ENCODE measurements around the gene PTPRG.

Gene PTPRG

GRCh38 chr3:61915296-61915695, 353.9 kb downstream of the PTPRG start:
- Histone ChIP-seq H3K4me3 (ENCODE audit: severe bottlenecking) (no peak overlapping the region), H3K27me3 (ENCODE audit: insufficient read depth, poor library complexity, severe bottlenecking) (no peaks in the 10 kb centered on the region), H3K27ac (ENCODE audit: poor library complexity, severe bottlenecking) (no peak overlapping the region), H3K9me3 (ENCODE audit: severe bottlenecking) (no peaks in the 10 kb centered on the region), H3K4me1 (ENCODE audit: insufficient read depth, poor library complexity, severe bottlenecking) (no peaks in the 10 kb centered on the region), H3K36me3 (ENCODE audit: low read depth) (no peaks in the 10 kb centered on the region)
- no peak for DNase-seq (ENCODE audit: low spot score)
- TF ChIP-seq, protein P1, sequence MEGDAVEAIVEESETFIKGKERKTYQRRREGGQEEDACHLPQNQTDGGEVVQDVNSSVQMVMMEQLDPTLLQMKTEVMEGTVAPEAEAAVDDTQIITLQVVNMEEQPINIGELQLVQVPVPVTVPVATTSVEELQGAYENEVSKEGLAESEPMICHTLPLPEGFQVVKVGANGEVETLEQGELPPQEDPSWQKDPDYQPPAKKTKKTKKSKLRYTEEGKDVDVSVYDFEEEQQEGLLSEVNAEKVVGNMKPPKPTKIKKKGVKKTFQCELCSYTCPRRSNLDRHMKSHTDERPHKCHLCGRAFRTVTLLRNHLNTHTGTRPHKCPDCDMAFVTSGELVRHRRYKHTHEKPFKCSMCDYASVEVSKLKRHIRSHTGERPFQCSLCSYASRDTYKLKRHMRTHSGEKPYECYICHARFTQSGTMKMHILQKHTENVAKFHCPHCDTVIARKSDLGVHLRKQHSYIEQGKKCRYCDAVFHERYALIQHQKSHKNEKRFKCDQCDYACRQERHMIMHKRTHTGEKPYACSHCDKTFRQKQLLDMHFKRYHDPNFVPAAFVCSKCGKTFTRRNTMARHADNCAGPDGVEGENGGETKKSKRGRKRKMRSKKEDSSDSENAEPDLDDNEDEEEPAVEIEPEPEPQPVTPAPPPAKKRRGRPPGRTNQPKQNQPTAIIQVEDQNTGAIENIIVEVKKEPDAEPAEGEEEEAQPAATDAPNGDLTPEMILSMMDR (IDR thresholded peaks at IDR 0.05; ENCODE audit: poor library complexity, severe bottlenecking), result no peak
- no peak for ATAC-seq (ENCODE audit: low read depth)

DNA sequence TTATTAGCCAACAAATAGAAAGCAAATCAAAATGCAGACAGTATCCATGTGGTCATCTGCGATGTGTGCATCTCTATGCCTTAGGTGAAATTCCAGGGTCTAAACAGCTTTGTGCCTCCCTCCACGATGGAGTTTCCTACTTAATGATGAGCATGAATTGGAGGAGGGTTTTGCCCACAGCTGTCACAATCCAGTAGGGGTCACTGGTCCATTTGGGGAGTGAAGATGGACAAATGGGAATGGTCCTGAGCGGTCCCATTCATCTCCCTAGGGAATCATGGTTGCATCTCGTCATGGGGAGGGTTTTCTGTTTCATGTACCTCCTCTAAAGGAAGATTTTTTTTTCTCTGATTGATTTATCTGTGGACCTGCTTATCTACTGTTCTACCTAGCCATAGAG, 358.0 kb downstream of the PTPRG start:
- ATAC-seq (ENCODE audit: low read depth) (no peak), DNase-seq (ENCODE audit: low spot score) (no peak)
- TF ChIP-seq, protein P1 (IDR thresholded peaks at IDR 0.05; ENCODE audit: poor library complexity, severe bottlenecking), result no peak
- Histone ChIP-seq H3K4me1 (ENCODE audit: insufficient read depth, poor library complexity, severe bottlenecking) (no peaks in the 10 kb centered on the region), H3K4me3 (ENCODE audit: severe bottlenecking) (no peak overlapping the region), H3K27me3 (ENCODE audit: insufficient read depth, poor library complexity, severe bottlenecking) (no peaks in the 10 kb centered on the region), H3K9me3 (ENCODE audit: severe bottlenecking) (no peaks in the 10 kb centered on the region), H3K27ac (ENCODE audit: poor library complexity, severe bottlenecking) (no peak overlapping the region), H3K36me3 (ENCODE audit: low read depth) (no peaks in the 10 kb centered on the region)

DNA sequence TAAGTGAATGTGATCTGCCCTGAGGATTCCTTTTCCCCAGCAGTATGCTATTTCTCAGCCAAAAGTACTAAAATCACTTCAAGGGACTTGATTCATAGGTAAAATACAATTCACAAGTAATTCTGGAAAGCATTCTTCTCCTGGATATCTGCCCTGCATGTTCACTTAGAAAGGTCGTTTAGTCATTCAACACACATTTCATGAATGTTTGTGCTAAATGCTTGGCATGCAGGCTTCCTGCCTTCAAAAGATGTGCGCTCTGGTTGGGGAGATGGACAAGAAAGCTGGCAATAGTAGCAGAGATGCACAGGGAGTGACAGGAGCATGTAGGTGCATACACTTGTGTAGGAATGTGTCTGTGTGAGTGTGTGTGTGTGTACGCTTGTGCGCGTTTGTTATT, 360.7 kb downstream of the PTPRG start:
- DNase-seq (ENCODE audit: low spot score) (no peak), ATAC-seq (ENCODE audit: low read depth) (no peak)
- TF ChIP-seq, protein P1 (IDR thresholded peaks at IDR 0.05; ENCODE audit: poor library complexity, severe bottlenecking), result no peak
- Histone ChIP-seq H3K4me1 (ENCODE audit: insufficient read depth, poor library complexity, severe bottlenecking) (no peaks in the 10 kb centered on the region), H3K27me3 (ENCODE audit: insufficient read depth, poor library complexity, severe bottlenecking) (no peaks in the 10 kb centered on the region), H3K9me3 (ENCODE audit: severe bottlenecking) (no peaks in the 10 kb centered on the region), H3K36me3 (ENCODE audit: low read depth) (no peaks in the 10 kb centered on the region), H3K4me3 (ENCODE audit: severe bottlenecking) (no peak overlapping the region), H3K27ac (ENCODE audit: poor library complexity, severe bottlenecking) (no peak overlapping the region)

GRCh38 chr3:61924090-61924735, 362.8 kb downstream of the PTPRG start:
- H3K9me3 ChIP-seq (ENCODE audit: severe bottlenecking), result no peaks in the 10 kb centered on the region
- H3K27ac ChIP-seq (ENCODE audit: poor library complexity, severe bottlenecking), result no peak overlapping the region
- ATAC-seq (ENCODE audit: low read depth) (no peak), DNase-seq (ENCODE audit: low spot score) (no peak)
- no peaks in the 10 kb centered on the region for H3K4me1 ChIP-seq (ENCODE audit: insufficient read depth, poor library complexity, severe bottlenecking)
- H3K4me3 ChIP-seq (ENCODE audit: severe bottlenecking), result no peak overlapping the region
- no peaks in the 10 kb centered on the region for H3K36me3 ChIP-seq (ENCODE audit: low read depth)
- TF ChIP-seq, protein P1 (IDR thresholded peaks at IDR 0.05; ENCODE audit: poor library complexity, severe bottlenecking), result no peak
- no peaks in the 10 kb centered on the region for H3K27me3 ChIP-seq (ENCODE audit: insufficient read depth, poor library complexity, severe bottlenecking)

DNA sequence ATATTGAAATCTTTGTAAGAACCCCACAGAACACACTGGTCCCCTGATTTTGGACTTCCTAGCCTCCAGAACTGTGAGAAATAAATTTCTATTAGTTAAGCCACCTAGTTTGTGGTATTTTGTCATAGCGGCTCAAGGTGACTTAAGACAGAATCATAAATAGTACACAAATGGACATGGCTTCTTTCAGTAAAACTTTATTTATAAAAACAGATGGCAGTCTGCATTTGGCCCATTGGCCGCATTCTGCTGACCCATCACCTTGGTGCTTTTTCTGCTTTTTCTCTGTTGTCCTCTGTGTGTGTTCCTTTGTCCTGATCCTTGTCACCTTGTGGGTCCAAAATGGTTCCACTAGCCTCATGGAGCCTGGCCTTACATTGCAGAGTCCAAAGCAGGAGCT, 363.6 kb downstream of the PTPRG start:
- no peak overlapping the region for H3K27ac ChIP-seq (ENCODE audit: poor library complexity, severe bottlenecking)
- no peaks in the 10 kb centered on the region for H3K27me3 ChIP-seq (ENCODE audit: insufficient read depth, poor library complexity, severe bottlenecking)
- H3K4me1 ChIP-seq (ENCODE audit: insufficient read depth, poor library complexity, severe bottlenecking), result no peaks in the 10 kb centered on the region
- DNase-seq (ENCODE audit: low spot score), result no peak
- TF ChIP-seq, protein P1 (IDR thresholded peaks at IDR 0.05; ENCODE audit: poor library complexity, severe bottlenecking), result no peak
- H3K4me3 ChIP-seq (ENCODE audit: severe bottlenecking), result no peak overlapping the region
- no peaks in the 10 kb centered on the region for H3K36me3 ChIP-seq (ENCODE audit: low read depth)
- ATAC-seq (ENCODE audit: low read depth), result no peak
- H3K9me3 ChIP-seq (ENCODE audit: severe bottlenecking), result no peaks in the 10 kb centered on the region

Data from RWPE2 (cell line).